CD4-positive, alpha-beta T cell treated with Interleukin-12 subunit alpha and Interleukin-12 subunit beta, for 1 hour (primary cell): Measurements from ENCODE around the gene BMPER.

Experiments used
- DNase-seq: peaks from one replicate; pipeline ENCODE4 v3.0.0-alpha.2; 2020

BMPER gene

DNA sequence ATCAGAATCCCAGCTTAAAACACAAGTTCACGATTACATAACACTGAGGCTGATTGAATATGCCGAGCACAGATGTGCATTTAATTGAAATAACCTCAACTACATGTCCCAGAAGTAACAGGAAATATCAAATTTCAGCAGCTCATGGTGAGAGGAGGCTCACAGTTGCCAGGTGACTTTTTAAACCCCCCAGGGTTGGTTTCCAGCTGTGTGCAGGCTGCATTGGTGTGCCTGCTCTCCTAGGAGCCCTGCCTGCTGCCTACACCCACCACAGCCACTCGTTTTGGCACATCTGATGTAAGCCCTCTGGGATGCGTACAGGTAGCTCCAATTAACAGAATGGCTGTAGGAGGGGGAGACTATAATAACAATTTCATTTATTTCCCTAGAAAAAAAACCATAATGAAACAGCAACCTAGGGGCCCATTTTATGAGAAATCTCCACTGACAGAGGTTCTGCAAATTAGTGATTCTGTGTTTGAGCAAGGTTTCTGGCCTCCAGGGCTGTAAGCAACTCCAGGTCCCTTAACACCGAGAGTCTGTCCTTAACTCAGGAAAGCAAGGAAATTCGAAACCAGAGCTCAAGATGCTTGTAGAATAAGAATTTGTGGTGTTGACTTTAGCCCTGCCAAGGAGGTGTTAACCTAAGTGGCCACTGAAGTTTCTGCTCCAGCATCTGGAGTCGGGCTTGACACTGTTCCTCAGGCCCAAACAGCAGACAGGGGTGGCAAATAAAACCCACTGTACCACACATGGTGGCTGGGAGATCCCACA is 161.9 kb downstream of the BMPER start:
- DNase-seq, result no peak

DNA sequence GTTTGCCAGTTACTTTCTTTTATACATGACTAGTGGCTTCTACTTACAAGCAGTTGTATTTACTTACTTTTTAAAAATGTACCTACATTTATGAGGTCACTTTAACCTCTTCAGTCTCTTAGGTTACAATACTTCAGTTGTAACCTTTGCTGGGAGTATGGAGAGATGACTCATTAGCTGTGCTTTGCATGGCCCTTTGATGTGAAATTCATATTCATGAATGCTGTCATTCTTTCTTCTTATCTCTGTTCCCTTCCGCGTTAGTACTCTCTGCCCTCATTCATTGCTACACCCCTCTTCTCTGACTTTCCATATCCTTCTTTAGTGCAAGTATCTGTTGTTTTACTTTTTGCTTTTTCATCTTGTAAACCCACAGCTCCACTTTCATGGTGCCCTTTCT is 164.3 kb downstream of the BMPER start:
- DNase-seq, result no peak

DNA sequence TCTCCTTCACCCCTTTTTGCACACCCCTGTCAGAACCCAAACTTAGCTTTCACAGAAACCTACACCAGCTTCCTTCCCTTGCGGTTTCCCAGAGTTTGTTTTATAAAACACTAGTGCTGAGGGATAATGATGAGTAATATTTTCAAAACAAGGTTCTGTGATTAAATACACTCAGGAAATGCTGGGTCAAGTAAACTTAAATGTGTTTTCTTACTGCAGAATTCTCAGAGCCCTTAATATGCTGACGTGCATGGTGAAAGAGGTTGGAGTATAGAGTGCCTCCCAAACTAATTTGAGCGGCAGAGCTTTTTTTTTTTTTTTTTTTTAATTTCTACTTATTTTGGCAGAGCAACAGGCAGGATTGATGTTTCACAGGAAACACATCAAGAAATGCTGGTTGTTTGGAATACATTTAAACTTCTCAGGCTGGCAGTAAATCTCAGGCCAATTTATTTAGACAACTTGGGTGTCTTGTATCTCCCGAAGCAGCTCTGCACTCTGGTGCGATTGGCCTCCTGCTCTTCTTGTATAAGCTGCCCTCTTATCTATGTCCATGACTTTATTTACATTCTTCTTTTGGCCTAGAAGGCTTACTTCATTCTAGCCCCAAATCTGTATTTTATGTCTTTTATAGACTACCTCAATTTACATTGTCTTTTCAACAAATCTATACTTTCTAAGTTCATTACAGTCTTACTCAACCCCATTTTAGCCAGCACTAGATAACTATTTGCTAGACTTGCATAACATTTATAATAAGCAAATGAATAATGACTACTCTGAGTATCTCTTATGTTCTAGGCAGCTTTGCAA is 165.4 kb downstream of the BMPER start:
- no peak for DNase-seq

DNA sequence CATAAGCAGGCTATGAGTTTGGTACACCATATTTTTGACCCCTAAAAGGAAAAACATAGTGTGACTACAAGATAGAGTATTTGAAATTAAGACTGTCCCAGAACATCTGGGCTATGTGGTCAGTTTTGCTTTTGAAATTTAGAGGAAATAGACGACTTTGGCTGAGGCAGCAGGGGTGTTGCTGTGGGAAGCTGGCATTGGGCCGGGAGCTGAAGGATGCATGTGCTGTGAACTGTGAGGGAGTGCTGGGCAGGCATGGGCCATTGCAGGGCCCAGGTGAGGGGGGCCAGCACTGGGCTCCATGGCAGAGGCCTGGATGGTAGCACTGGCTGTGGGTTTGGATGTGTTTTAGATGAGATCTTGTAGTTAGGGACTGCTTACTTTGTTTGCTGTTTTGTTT is 168.3 kb downstream of the BMPER start:
- no peak for DNase-seq

DNA sequence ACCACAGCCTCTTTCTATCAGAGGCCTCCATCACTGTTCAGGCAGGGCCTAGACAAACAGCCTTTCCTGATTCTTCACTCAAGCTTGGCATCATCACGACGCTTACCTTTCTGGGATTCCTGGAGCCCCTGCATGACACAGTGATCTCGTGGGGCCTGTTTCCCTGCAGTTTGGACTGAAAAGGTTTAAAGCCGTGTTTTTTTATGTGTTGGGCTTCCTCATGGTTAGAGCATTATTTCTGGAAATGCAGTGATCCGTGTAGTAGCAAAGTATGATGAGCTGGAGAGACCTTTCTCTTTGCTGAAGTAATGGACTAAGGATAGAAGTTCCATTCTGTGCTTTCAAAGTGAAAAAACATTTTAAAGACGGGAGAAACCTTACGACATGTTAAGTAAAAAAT is 169.1 kb downstream of the BMPER start:
- DNase-seq, result no peak

DNA sequence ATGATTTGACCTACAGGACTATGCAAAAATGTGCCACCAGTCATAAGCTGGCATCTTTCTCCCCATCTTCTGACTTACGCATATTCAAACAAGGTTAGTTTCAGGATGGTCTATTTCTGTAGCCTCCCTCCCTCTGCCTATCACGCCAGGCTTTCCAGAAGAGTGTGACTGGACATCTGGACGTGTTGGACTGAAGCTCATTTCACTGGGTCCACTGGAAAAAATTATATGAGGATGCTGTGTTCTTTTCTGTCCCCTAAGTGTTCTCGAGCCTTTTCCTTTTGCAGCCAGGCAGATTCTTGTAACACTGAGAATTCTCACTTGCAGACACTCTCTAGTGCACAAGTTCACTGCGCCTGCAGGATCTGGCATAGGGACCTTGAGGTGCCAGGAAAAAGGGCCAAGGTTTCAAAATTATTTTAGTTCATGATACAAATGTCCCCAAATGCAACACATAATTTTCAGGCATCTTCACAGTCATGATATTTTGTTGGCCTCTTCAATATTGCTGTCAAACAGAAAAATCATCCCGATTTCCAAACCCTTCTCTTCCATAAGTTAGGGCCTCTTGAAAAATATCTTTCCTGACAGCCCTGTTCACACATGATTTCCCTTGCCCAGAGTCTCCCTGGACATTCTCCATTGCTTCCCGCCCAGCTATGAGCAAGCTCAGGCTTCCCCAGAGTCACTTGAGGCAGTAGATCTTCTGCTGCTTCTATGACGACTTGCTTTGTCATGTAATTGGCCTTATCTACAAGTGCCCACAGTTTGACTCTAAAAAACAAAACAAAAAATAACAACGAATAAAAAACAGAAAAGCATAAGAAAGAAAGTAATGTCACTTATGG is 170.4 kb downstream of the BMPER start:
- no peak for DNase-seq

DNA sequence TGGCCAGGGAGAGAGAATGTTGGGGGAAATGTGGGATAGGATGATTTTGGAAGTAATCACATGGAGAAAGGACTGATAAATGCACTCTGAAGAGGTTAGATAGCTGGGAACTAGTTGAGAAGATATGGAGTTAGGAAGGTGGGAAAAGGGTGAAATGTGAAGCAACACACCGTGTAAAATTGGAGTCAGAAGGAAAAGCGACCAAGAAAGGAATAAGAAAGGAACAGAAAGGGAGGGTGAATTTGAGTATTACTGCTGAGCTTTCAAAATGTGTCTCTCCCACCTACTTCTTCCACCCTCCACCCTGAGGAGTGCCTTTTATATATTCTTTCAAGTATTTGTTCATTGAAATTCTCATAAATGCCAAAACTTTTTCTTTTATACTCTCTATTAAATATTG is 171.8 kb downstream of the BMPER start:
- DNase-seq, result no peak

DNA sequence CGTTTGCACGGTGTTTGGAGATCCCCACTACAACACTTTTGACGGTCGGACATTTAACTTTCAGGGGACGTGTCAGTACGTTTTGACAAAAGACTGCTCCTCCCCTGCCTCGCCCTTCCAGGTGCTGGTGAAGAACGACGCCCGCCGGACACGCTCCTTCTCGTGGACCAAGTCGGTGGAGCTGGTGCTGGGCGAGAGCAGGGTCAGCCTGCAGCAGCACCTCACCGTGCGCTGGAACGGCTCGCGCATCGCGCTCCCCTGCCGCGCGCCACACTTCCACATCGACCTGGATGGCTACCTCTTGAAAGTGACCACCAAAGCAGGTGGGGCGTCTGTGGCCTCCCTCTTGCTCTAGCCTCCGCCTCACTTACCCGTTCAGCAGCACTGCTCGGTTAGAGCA is 173.5 kb downstream of the BMPER start:
- DNase-seq, result no peak

DNA sequence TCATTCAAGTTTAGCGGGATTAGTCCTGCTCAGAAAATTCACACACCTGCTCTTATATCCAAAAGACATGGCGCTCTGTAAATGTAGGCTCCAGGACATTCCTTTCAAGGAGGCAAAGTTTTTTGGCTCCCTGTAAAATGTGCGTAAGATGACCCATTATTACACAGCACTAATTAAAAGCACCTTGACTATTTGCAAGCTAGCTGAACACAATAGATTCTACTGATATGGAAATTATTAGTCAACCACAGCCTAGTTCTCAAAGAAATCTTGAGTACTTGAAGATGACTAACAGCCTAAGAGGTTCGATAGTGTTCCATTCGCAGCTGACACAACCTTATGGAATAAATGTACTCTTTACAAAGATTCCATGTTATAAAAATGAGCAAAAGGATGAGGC is 175.2 kb downstream of the BMPER start:
- DNase-seq, result no peak

DNA sequence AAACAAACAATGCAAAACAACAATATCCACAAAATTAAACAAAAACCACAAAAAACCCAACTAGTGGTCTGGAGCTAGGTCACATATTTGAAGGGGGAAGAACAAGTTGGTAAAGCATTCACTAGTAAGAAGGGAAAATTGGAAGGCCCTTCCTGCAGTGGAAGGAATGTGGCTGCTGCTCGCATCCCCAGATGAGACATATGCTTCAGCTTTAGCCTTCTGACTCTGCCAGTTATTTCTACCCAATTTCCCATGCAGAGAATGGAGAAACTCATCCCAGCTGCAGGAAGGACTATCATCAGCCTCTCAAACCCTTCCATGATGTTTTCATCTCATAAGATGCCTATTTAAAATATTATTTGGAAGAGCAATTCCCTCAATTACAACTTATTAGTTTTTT is 176.6 kb downstream of the BMPER start:
- no peak for DNase-seq

DNA sequence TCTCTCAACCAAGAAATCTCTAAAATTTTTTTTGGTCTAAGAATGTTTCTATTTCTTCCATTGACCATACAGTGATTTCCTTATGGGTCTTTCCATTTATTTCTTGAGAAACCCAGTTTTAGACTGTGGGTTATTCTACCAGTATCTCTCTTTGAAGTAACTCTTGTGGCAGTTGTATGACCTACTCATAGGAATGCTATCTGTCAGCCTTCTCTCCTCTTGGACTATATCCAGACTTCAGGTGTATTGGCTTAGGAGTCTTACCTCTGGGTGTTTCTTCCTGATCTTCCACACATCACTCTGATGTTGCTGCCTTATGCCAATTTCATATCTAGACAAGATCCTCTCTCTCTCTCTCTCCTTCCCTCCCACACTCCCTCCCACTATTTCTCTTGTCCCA is 178.1 kb downstream of the BMPER start:
- no peak for DNase-seq

DNA sequence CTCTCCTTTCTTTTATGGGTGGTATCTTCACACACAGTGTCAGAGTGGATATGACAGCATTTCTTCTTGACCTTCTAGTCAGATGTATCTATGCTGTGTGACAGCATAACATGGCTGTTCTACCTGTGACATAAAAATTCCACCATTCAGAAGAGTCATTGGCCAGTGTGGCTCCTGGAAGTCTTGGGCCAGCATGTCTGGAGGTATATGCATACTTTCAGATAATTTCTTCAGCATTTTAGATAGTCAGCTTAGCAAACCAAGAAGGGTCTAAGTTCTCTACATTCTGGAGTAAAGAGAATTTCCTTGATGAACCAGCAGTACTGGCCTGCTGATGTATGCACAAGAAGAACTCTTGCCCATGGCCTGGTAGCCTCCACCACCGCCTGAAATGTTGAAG is 179.3 kb downstream of the BMPER start:
- DNase-seq, result no peak

DNA sequence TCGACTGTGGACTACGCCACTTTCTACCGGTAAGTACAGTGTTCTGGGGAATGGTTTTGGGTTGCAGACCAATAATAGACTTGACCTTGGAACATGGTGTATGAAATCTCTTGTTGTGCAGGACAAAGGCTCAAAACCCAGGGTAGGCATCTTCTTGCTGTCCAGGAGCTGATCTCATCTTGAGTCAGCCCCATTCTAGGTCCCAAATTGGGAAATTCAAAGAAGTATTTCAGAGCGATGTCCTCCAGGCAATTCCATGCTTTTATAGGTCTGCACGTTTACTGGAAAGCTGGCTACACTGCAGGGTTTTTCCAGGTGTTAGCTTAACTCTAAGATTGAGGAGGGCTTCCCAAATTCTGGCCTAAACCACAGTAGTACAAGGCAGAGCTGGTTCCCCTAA is 180.7 kb downstream of the BMPER start:
- DNase-seq, result no peak

DNA sequence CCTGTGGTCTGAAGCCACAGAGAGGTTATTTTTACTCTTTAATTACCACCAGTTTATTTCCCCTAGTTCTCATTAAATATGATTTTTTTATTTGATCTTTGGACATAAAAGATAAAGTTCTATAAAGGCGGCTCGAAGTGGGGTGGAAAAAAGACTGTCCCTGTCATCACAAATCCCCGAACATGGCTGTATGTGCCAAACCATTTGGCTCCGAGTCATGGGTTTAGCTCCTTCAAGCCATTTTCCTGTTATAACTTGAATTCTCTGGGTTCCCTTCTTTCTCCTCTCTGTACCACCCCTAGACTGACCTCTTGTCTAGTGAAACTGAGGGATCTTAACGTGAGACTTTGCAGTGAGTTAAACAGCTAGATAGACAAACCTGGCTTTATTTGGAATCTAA is 181.6 kb downstream of the BMPER start:
- DNase-seq, result no peak

DNA sequence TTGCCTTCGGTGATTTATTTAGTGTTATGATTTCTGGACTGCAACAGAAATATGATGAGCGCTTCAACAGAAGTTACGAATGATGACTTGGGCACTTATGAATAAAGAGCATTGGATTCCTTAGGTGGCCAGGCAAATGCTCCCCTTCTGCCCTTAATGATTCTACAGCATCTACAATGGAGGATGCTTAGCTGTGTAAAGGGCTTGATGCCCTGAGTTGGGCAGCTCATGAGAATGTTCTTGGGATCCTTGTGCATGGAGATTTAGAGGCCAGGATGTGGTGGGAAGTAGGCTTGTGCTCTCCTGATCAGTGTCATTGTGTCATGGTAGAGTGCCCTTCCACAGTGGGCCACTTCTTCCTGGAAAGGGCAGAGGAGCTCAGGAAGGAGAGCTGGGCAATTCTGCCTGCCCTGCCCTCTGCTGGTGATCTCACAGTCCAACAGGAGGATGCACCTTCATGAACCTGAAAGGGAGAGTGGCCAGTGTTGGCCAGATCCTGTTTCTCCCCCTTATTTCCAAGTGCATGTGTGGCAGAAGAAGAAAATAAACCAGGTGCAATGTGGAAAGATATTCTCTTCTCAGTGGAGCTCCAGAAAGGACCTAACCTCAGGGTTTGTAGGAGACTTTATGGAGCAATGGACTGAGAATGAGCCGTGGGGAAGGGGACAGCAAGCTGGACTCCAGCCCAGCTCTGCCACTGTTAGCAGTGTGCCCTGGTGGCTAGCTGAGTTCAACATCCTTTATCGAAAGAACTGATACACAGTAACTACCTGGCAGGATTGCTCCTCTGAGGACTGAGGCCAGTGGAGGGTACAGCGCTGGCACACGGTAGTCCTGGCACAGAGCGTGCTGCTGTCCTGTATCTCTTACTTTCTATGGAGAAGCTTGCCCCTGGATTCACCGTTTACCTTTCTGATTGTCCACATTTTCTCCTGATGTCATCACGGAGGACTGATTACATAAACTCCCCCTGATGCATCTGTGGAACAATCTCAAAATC is 182.9 kb downstream of the BMPER start:
- no peak for DNase-seq

DNA sequence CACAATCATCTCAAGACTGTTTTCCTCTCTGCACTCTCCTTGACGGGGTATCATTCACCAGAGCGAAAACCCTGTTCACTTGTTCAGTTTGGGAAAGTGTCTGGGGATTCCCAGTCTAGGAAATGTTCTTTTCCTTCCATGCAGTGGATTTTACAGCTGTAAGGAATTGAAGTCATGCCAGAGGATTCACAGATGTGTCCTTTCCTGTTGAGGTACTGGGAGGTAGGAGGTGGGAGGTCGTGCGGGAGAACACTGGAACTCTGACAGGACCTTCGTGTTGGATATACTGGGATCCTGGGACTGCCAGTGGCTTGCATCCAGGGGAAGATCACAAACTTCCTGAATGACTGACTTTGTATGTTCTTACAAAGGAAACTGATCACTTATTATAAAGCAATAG is 185.5 kb downstream of the BMPER start:
- DNase-seq, result no peak

DNA sequence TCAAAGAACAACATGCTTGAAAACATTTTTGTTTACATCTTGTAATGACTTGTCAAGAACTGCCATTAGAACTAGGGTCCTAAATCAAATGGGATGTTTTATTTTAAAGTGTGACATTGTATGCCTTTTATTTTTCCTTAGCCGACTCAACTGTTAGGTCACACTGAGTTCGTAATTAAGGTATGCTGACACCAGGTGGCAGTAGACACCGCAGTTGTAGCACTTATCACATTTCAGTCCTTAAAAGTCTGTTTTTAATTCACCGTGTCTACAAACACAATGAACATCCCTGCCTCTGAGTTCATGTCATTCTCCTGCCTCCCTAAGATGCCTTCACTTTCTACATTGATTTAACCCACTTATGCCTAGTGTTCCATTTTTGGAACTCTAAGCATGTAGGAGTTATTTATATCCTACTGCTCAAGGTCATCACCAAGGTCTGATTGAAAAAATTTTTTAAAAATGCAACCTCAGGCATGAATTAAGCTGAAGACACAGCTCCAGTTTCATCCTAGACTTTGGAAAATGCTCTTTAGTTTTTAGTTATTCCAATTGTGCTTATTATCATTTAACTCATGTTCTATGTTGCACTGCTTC is 186.1 kb downstream of the BMPER start:
- peak; percentile 1 for DNase-seq

DNA sequence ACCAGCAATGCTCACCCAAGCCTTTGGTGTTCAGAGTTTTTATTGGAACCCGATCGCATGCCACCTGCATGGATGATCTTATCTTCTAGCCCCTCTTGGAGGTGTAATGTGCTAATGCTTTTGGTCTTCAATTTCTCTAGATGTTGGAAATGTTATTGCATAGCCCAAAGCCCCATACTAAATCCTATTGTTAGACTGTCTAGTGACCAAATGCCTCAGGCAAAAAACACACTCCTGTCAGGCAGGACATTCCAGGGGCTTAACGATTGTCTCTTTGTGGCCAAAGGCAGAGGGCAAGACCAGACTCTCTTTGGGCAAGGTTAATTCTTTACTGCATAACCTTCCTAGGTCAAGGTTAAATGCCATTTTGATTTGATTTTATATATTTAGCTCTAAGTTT is 187.9 kb downstream of the BMPER start:
- no peak for DNase-seq

DNA sequence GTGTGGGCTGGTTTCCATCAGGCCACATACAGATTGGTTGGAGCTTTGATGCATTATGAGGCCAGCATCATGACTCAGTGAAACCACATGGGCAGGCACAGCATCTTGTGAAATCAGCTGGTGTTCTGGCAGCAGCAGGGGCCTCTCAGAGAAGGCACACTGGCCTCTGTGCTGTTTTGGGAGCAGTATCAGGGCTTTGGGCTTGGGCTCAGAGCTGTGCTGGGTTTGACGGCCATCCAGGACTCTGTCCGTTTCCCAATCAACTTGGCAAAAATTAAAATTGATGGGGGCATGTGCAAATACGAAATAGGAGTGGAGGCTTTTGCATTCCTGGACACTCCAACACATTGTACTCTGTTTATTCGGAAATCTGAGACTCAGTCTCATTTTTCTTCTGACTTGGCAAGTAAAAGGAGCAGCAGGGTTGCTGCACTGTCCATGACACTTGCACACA is 190.9 kb downstream of the BMPER start:
- no peak for DNase-seq

DNA sequence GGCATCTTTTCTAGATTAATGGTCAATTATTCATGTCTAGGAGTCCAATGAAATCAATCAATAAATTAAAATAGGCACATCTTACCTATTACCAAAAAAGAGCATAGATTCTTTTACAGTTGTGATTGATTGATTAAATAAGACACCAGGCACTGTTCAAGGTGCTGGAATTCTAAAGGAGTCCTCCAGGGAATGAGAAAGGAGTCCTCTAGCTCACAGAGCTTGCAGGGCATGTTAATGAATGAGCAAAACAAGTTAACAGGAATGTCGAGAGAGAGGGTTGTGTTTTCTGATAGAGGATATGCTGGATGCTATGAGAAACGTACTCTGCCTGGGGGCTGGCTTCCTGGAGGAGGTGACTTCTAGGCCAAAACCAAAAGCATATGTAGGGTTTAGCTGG is 191.4 kb downstream of the BMPER start:
- DNase-seq, result no peak

DNA sequence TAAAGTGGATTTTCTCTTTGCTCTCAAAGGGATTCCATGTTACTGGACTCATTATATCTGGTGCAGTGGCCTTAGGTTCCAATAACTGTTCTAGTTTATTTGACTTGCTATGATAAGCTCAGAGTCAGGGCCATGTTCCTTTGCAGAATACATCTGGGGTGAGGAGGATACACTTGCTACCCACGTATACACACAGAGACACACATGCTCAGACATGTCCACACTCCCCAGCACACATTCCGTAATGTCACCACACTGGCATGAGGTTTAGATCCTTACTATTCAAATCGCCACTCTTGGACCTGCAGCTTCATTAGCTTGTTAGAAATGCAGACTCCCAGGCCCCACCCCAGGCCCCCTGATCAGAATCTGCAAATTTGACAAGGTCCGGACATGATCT is 195.3 kb downstream of the BMPER start:
- DNase-seq, result no peak

DNA sequence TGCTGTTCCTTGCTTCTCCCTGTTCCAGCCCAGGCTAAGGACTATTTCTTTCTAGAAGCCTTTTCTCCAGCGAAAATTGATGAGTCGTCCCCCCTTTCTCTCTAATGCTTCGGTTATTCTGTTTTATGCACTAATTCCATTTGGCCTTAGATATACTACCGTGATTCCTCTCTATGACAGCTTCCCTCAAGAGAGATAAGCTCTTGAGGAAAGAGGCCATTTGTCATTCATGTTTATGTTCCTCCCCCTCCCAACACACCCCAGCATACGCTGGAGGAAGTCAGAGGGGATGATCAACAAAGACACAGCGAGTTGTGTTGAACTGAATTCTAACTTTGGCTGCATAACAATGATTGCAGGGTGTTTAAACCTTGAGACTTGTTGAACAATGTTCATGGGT is 198.8 kb downstream of the BMPER start:
- DNase-seq, result no peak
